GM12878 (cell line): ENCODE results near the gene KMT2B. TPM values are rescaled to one million over a fixed set of nuclear protein-coding genes. Genes with fewer than 3 reads are reported as not detected.

Experiments used
- ATAC-seq: fragments of 200-7000 bp; cut with Tn5 transposase; 3 replicates; pipeline ENCODE4 v1.9.1; 2020; ENCODE audit warnings: mild to moderate bottlenecking, moderate library complexity
- BruUV-seq: library from RNA; stranded (reverse); fragments of 400-500 nt; replicated peaks from 2 replicates; lab custom pipeline; 2021; lab: Mats Ljungman, UMichigan
- CTCF ChIA-PET: fragments of 300-600 bp; sonication (Branson Sonifier 250); formaldehyde crosslinking; extraction: SDS; loops from one replicate; lab custom pipeline; 2021; ENCODE audit warnings: inconsistent platforms; lab: Yijun Ruan, JAX
- POLR2A ChIA-PET: fragments of 350-600 bp; formaldehyde crosslinking; extraction: SDS; loops from one replicate; lab custom pipeline; 2021; ENCODE audit warnings: inconsistent platforms; lab: Charles Lee
- RAD21 ChIA-PET: fragments of 300-600 bp; sonication (Branson Sonifier 250); formaldehyde crosslinking; loops from one replicate; lab custom pipeline; 2023; ENCODE audit warnings: antibody characterized with exemption; ENCODE audit not compliant: unreplicated experiment; lab: Charles Lee
- SMC1A ChIA-PET: fragments of 300-600 bp; sonication (Branson Sonifier 250); formaldehyde crosslinking; loops from one replicate; lab custom pipeline; 2023; ENCODE audit not compliant: unreplicated experiment, uncharacterized antibody; lab: Charles Lee
- DNase-seq: peaks from one replicate; pipeline ENCODE4 v3.0.0-alpha.2; 2011; ENCODE audit warnings: low read depth, low spot score
- FAIRE-seq: peaks from 3 replicates; lab custom pipeline; 2011; peaks lifted over from hg19 to GRCh38; lab: Jason Lieb, UNC
- H2AFZ ChIP-seq: 2 replicates; pipeline ENCODE4 v1.6.0; 2011; ENCODE audit warnings: low read depth, low read length, control low read depth; ENCODE audit not compliant: control insufficient read depth
- H3K27ac ChIP-seq: 2 replicates; pipeline ENCODE4 v1.5.1; 2011; ENCODE audit warnings: control low read depth; ENCODE audit not compliant: control insufficient read depth, insufficient read depth
- H3K27me3 ChIP-seq, 2 experiments: replicated peaks in 1 of 2; 2 replicates each; pipeline versions ENCODE4 v1.6.0 to v1.6.1; 2011; ENCODE audit warnings: low read length in 1 of 2; ENCODE audit not compliant: control insufficient read depth in 2 of 2, insufficient read depth in 2 of 2
- H3K36me3 ChIP-seq, 2 experiments: 2 replicates each; pipeline ENCODE4 v1.5.1; 2011; ENCODE audit warnings: low read length in 1 of 2; ENCODE audit not compliant: control insufficient read depth in 2 of 2, insufficient read depth in 2 of 2
- H3K4me1 ChIP-seq: 2 replicates; pipeline ENCODE4 v1.6.1; 2011; ENCODE audit warnings: mild to moderate bottlenecking, low read length, moderate library complexity, mixed read lengths; ENCODE audit not compliant: control insufficient read depth, insufficient read depth
- H3K4me2 ChIP-seq: 2 replicates; pipeline ENCODE4 v1.6.0; 2011; ENCODE audit warnings: control low read depth; ENCODE audit not compliant: control insufficient read depth, insufficient read depth
- H3K4me3 ChIP-seq: fragments of 200-600 bp; sonication (generic); 2 replicates; pipeline ENCODE4 v1.5.1; 2016
- H3K79me2 ChIP-seq: 2 replicates; pipeline ENCODE4 v1.6.0; 2011; ENCODE audit warnings: low read length; ENCODE audit not compliant: control insufficient read depth, insufficient read depth
- H3K9ac ChIP-seq: 2 replicates; pipeline ENCODE4 v1.8.0; 2011; ENCODE audit warnings: low read length, control low read depth, mixed read lengths; ENCODE audit not compliant: control insufficient read depth, insufficient read depth
- H3K9me3 ChIP-seq: replicated peaks from 3 replicates; pipeline ENCODE4 v1.5.1; 2011; ENCODE audit warnings: mild to moderate bottlenecking, low read length; ENCODE audit not compliant: control insufficient read depth, insufficient read depth
- H4K20me1 ChIP-seq: 2 replicates; pipeline ENCODE4 v1.6.0; 2011; ENCODE audit not compliant: control insufficient read depth, insufficient read depth
- CBFB ChIP-seq: IDR thresholded peaks from 2 replicates; pipeline ENCODE4 v1.6.1; 2016; ENCODE audit warnings: antibody characterized with exemption, low read depth
- ETV6 ChIP-seq, 2 experiments: fragments of 450-650 bp in 1 of 2; IDR thresholded peaks in 1 of 2; conservative IDR thresholded peaks in 1 of 2; 2 replicates each; pipeline ENCODE4 v1.6.1; 2014; ENCODE audit warnings: antibody characterized with exemption in 1 of 2, borderline replicate concordance in 1 of 2, low read depth in 1 of 2, mild to moderate bottlenecking in 1 of 2, moderate library complexity in 1 of 2
- NFIC ChIP-seq: IDR thresholded peaks from 2 replicates; pipeline ENCODE4 v1.6.1; 2012; ENCODE audit warnings: low read depth, mild to moderate bottlenecking, inconsistent platforms, low read length, moderate library complexity
- RAD21 ChIP-seq: IDR thresholded peaks from 2 replicates; pipeline ENCODE4 v1.6.1; 2011; ENCODE audit warnings: mild to moderate bottlenecking, low read depth, low read length, moderate library complexity; ENCODE audit not compliant: insufficient read depth
- RBBP5 ChIP-seq: fragments of 200-600 bp; sonication (generic); conservative IDR thresholded peaks from 2 replicates; pipeline ENCODE4 v1.6.1; 2016
- SIN3A ChIP-seq: IDR thresholded peaks from 2 replicates; pipeline ENCODE4 v1.6.1; 2012; ENCODE audit warnings: low read depth, low read length, improper control_type of control experiment
- SMC3 ChIP-seq: IDR thresholded peaks from 2 replicates; pipeline ENCODE4 v1.6.1; 2011; ENCODE audit warnings: low read length, improper control_type of control experiment, borderline replicate concordance
- SP1 ChIP-seq: IDR thresholded peaks from one replicate; pipeline ENCODE4 v1.6.1; 2011; ENCODE audit warnings: low read depth, low read length
- ZNF207 ChIP-seq: fragments of 450-650 bp; IDR thresholded peaks from 2 replicates; pipeline ENCODE4 v1.6.1; 2014; ENCODE audit warnings: antibody characterized with exemption, mild to moderate bottlenecking, borderline replicate concordance
- WGBS: methylation state at CpG from one replicate; pipeline ENCODE4 v1.1.6; 2016; ENCODE audit warnings: low lambda C conversion rate; ENCODE audit not compliant: insufficient replicate concordance, insufficient coverage; ENCODE audit errors: missing lambda C conversion rate; 5-methylcytosine and 5-hydroxymethylcytosine counted together
- in situ Hi-C: fragments of 300-500 bp; cut with MboI; formaldehyde crosslinking; loops from 9 replicates; pipeline ENCODE4 v1.14.3; 2018; ENCODE audit warnings: mixed read lengths
- intact Hi-C: fragments of 100-400 bp; cut with micrococcal nuclease; formaldehyde crosslinking; loops from one replicate; pipeline ENCODE4 v1.14.2; 2022; ENCODE audit not compliant: unreplicated experiment
- polyA plus RNA-seq, 11 experiments: library from polyadenylated mRNA; depleted of rRNA in 4 of 11; unstranded in 6 of 11; stranded (reverse) in 5 of 11; fragments of >200 nt; fragmentation: Nextera tagmentation in 4 of 11; fragmentation: Illumina TruSeq in 1 of 11; extraction: Ambion mirVana in 4 of 11; extraction: Trizol in 1 of 11; gene quantifications; 1 replicate in 1 of 11; 2 replicates in 10 of 11; pipeline versions ENCODE4 v1.2.1 to v1.2.3, GENCODE V29; 2011 to 2016; ENCODE audit warnings: inconsistent platforms in 2 of 11, missing spikeins in 2 of 11, low read depth in 1 of 11
- total RNA-seq, 4 experiments: library from RNA; depleted of rRNA in 3 of 4; stranded (reverse); fragments of >200 nt in 3 of 4; fragmentation: Illumina TruSeq in 1 of 4; extraction: Trizol in 1 of 4; gene quantifications; 2 replicates each; pipeline versions ENCODE4 v1.2.1 to v1.2.3, GENCODE V29; 2013 to 2021
- TF ChIP-seq, protein P1 (sequence below): fragments of 450-650 bp; IDR thresholded peaks from 2 replicates; pipeline ENCODE4 v1.6.1; 2016; ENCODE audit warnings: mild to moderate bottlenecking
- TF ChIP-seq, protein P2 (sequence below): fragments of 450-650 bp; IDR thresholded peaks from 2 replicates; pipeline ENCODE4 v1.6.1; 2016; ENCODE audit warnings: mild to moderate bottlenecking
- TF ChIP-seq, protein P3 (sequence below): IDR thresholded peaks from 2 replicates; pipeline ENCODE4 v1.6.1; 2011; ENCODE audit warnings: mild to moderate bottlenecking, low read depth, low read length, moderate library complexity; ENCODE audit not compliant: insufficient replicate concordance
- TF ChIP-seq, protein P4 (sequence below): IDR thresholded peaks from 2 replicates; pipeline ENCODE4 v1.6.1; 2012; ENCODE audit warnings: mild to moderate bottlenecking, low read depth, low read length

KMT2B gene
- total and polyA plus RNA-seq, 10 of the 15 experiments (the other 5 are each of a cell fraction or from before 2014, with no cell fraction given) = 0.71 to 35.6 (median 6.0) TPM

DNA sequence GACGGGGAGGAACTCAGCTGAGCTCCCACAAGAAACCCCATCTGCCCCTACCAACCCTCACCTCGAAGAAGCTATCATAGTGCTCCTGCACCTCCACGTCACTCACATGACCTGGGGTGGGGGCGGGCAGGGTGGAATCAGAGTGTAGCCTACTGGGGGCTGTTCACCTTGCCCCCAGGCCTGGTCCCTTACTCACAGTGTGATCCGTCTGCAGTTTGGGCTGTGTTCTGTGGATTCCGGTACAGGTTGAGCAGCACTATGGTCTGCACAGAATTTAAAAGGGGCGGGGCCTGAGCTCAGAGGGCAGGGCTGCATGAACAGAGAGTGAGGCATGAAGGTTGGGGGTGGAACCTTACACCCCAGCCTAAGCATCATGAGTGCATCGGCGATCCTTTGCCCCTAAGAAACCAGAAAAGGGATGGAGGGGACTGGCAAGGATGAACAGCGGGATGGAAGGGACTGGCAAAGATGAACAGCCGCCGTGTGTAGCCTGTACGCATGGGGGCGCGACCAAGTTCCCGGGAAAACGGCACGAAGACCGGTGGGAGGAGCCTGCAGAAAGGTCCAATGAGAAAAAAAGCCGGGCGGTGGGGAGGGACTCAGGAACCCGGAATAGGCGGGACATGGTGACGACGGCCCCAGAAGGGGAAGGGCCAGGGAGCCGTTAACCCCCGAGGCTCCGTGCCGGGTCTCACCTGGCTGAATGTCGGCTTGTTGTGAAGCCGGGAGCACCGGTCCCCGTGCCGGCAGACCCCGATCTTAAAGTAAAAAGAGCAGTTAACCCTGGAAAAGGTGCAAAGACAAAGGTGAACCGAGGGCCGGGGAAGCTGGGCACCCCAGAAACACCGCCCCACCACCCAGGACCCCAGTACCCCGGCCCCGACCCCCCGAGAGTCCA lies 26.9 kb downstream of the KMT2B start:
- peak overlapping the region; percentile 58 for H2AFZ ChIP-seq
- FAIRE-seq (peak; percentile 89), DNase-seq (peak; percentile 62), ATAC-seq (peak; percentile 58)
- H3K9me3 ChIP-seq = no peaks in the 10 kb centered on the region
- H3K4me2 ChIP-seq = peak overlapping the region; percentile 90
- H3K9ac ChIP-seq = peak overlapping the region; percentile 77
- peaks cover under 1 to 4% of the 10 kb centered on the region in 2 experiments; a peak in 1 of 4 replicates for H3K36me3 ChIP-seq
- intact Hi-C loops = loop anchor here (1.0 to 2.0 kb wide), 2 partner anchors 14 to 27 kb away; partner anchors contain the start of gene PROSER3
- peaks cover 32% of the 10 kb centered on the region for H3K79me2 ChIP-seq
- ChIA-PET RAD21 (interaction anchor here (0.7 to 2.3 kb wide), 7 partner anchors 13 to 187 kb away, joined by 3 to 10 read pairs (median 5); partner anchors contain the start of genes COX6B1 and HSPB6), CTCF (interaction anchor here (0.6 to 4.3 kb wide), 7 partner anchors 30 to 316 kb away, joined by 3 to 18 read pairs (median 7); no protein-coding TSS in a partner anchor), POLR2A (interaction anchor here (0.6 to 7.1 kb wide), 12 partner anchors 7 to 312 kb away, joined by 3 to 91 read pairs (median 6); partner anchors contain the start of genes HSPB6 and PROSER3), SMC1A (interaction anchor here (1.0 to 2.0 kb wide), 3 partner anchors 26 to 49 kb away, joined by 3 to 14 read pairs (median 8); no protein-coding TSS in a partner anchor)
- H3K27me3 ChIP-seq = no peaks in the 10 kb centered on the region
- peak overlapping the region; percentile 80 for H3K27ac ChIP-seq
- in situ Hi-C loops = no loop called here
- peaks cover 35% of the 10 kb centered on the region for H3K4me1 ChIP-seq
- no TSS peak for BruUV-seq
- 2% methylated on average over 41 of the region's 41 CpGs for WGBS
- no peaks in the 10 kb centered on the region for H4K20me1 ChIP-seq
- peak overlapping the region; percentile 85 for H3K4me3 ChIP-seq
- TF ChIP-seq SP1 (peak; percentile 69), ETV6 (conservative IDR thresholded peaks at IDR 0.05 in 1 of 2, IDR thresholded peaks at IDR 0.05 in 1 of 2; ENCODE audit: borderline replicate concordance in 1 of 2, low read depth in 1 of 2) (no peak), ZNF207 (peak; percentile 73; the same call in 1 of the 2 replicates), RBBP5 (peak; percentile 73; the same call in 1 of the 2 replicates), NFIC (no peak), CBFB (no peak), RAD21 (no peak), SMC3 (peak; percentile 13; the same call in 1 of the 2 replicates), SIN3A (0 out of 2 replicates have a peak, but pooled peaks have one; percentile 10)
- TF ChIP-seq, protein P1, sequence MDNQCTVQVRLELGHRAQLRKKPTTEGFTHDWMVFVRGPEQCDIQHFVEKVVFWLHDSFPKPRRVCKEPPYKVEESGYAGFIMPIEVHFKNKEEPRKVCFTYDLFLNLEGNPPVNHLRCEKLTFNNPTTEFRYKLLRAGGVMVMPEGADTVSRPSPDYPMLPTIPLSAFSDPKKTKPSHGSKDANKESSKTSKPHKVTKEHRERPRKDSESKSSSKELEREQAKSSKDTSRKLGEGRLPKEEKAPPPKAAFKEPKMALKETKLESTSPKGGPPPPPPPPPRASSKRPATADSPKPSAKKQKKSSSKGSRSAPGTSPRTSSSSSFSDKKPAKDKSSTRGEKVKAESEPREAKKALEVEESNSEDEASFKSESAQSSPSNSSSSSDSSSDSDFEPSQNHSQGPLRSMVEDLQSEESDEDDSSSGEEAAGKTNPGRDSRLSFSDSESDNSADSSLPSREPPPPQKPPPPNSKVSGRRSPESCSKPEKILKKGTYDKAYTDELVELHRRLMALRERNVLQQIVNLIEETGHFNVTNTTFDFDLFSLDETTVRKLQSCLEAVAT = peak; percentile 47; the same call in 1 of the 2 replicates
- TF ChIP-seq, protein P2, sequence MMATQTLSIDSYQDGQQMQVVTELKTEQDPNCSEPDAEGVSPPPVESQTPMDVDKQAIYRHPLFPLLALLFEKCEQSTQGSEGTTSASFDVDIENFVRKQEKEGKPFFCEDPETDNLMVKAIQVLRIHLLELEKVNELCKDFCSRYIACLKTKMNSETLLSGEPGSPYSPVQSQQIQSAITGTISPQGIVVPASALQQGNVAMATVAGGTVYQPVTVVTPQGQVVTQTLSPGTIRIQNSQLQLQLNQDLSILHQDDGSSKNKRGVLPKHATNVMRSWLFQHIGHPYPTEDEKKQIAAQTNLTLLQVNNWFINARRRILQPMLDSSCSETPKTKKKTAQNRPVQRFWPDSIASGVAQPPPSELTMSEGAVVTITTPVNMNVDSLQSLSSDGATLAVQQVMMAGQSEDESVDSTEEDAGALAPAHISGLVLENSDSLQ = peak; percentile 78
- TF ChIP-seq, protein P3, sequence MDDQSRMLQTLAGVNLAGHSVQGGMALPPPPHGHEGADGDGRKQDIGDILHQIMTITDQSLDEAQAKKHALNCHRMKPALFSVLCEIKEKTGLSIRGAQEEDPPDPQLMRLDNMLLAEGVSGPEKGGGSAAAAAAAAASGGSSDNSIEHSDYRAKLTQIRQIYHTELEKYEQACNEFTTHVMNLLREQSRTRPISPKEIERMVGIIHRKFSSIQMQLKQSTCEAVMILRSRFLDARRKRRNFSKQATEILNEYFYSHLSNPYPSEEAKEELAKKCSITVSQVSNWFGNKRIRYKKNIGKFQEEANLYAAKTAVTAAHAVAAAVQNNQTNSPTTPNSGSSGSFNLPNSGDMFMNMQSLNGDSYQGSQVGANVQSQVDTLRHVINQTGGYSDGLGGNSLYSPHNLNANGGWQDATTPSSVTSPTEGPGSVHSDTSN = peak; percentile 46
- TF ChIP-seq, protein P4, sequence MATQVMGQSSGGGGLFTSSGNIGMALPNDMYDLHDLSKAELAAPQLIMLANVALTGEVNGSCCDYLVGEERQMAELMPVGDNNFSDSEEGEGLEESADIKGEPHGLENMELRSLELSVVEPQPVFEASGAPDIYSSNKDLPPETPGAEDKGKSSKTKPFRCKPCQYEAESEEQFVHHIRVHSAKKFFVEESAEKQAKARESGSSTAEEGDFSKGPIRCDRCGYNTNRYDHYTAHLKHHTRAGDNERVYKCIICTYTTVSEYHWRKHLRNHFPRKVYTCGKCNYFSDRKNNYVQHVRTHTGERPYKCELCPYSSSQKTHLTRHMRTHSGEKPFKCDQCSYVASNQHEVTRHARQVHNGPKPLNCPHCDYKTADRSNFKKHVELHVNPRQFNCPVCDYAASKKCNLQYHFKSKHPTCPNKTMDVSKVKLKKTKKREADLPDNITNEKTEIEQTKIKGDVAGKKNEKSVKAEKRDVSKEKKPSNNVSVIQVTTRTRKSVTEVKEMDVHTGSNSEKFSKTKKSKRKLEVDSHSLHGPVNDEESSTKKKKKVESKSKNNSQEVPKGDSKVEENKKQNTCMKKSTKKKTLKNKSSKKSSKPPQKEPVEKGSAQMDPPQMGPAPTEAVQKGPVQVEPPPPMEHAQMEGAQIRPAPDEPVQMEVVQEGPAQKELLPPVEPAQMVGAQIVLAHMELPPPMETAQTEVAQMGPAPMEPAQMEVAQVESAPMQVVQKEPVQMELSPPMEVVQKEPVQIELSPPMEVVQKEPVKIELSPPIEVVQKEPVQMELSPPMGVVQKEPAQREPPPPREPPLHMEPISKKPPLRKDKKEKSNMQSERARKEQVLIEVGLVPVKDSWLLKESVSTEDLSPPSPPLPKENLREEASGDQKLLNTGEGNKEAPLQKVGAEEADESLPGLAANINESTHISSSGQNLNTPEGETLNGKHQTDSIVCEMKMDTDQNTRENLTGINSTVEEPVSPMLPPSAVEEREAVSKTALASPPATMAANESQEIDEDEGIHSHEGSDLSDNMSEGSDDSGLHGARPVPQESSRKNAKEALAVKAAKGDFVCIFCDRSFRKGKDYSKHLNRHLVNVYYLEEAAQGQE = no peak
